ENCODE results near the gene GPC6.

The GPC6 gene

GRCh38 chr13:94056362-94056990, 829.9 kb downstream of the GPC6 start:
- no peak for DNase-seq (ENCODE audit: low spot score)

DNA sequence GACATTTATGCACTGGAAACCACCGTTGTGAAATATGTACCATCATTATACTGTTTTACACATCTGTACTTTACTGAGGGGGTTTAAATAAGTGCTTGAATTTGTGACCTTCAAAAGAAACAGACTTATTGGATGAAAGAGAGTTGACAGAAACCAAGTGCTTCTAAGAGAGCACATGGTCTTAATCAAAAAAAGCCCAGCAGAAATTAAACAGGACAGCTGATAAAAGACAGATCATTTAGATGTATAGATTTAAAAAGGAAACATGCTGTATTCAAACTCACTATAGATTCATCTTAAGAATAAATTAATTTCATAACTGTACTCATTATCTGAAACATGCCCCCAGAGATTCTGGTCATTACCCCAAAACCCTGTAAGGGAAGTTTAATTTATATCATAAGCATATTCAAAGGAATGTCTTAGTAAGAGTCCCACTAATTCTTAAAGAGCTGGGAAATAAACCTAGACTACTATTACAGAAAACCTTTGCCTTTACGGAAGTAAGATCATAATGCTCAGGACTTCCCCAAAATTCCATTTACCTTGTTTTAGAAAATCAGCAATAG, 831.1 kb downstream of the GPC6 start:
- DNase-seq (ENCODE audit: low spot score) = no peak

GRCh38 chr13:94058821-94059360, 832.3 kb downstream of the GPC6 start:
- DNase-seq (ENCODE audit: low spot score) = no peak

- DNase-seq (ENCODE audit: low spot score) = no peak
Measured at GRCh38 chr13:94061301-94061700, 834.7 kb downstream of the GPC6 start.

DNA sequence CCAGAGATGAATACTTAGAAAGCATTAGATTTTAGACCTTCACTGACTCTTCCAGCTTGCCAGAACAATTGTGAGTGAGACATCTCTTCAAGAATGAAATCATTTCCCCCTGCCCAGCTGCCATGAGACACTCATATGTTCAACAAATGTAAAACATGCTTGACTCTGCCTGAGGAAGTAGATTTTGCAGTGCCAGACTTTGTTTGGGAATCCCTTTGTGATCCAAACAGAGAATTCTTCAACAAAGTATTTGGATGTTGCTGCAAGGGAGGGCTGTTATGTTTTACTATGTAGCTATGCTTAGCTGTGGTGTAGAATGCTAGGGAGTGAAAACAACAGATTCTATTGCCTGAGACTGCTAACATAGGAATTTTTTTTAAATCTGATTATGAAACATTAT, 836.5 kb downstream of the GPC6 start:
- DNase-seq (ENCODE audit: low spot score) = no peak

GRCh38 chr13:94063848-94064247, 837.2 kb downstream of the GPC6 start:
- no peak for DNase-seq (ENCODE audit: low spot score)

DNA sequence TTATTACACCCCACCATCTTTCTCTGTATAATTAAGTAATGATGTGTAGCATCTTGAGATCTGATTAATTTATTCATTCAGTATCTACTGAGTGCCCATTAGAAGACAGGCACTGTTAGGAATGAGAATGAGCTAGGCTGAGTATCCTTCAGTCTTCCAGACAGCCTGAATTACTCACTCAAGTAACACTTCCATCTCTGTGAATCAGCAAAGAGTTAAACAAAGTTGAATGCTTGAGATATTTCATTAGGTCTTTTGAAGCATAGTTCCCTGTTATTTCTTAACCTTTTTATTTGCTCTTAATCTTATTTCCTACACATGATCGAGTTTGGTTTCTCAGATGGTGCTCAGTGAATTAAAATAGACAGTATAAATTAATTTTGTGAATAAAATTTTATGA, 839.1 kb downstream of the GPC6 start:
- DNase-seq (ENCODE audit: low spot score) = no peak

DNA sequence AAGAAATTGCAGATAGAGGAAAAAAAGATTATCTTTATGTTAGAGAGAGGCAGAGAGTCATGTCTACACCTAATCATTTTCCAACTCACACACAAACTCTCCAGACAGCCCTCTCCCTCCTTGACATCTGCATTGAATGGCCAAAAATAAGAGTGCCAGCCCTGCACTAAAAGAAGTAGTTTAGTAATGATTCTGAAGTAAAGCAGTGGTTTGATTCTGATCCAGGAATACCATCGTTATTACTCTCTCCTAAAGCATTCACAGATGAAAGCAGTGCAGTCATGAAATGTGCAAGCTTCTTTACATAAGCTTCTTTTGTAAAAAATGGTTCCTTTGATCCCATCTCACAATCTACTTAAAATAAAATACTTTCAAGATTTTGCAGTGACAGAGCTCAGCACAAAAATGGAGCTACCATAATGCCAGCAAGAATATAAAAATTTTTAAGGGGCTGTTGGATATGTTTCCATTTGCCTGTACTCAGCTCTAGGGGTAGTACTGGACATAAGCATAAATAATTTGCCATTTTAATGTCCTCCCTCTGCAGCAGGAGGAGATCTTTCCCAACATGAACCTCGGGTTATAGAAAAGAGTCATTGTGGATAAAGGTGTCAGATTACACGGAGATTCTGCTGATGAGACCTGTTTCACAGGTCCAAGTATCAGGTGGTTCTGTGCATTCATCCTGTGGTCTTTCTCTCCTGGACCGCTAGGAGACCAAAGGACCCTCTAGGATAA, 846.6 kb downstream of the GPC6 start:
- no peak for DNase-seq (ENCODE audit: low spot score)

DNA sequence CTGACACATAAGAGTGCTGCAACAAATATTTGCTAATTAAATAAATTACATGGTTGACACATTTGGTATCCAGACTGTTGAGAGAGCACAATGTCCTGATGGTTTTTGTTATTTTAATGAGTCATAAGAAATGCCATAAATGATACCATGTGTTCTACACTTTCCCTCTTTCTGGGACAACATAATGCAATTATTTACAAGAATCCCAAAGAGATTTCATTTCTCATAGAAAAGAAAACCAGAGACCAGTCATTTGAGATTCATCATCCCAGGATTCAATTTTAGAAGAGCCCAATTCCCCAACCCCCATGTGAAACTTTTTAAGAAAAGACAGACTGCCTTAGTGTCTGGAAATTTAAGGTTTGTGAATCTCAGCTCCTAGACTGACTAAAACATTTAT, 853.3 kb downstream of the GPC6 start:
- DNase-seq (ENCODE audit: low spot score) = no peak

DNA sequence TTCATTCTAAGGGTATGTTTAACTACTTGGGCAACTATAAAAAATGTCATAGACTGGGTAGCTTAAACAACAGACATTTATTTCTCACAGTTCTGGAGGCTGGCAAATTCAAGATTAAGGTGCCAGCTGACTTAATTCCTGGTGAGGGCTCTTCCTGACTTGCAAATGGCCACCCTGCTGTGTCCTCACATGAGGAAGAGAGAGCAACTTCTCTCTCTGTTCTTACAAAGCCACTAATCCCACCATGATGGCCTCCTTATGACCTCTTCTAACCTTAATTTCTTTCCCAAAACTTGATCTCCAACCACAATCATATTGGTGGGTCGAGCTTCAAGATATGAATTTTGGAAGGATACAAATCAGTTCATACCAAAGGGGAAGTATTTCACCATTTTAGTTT, 853.9 kb downstream of the GPC6 start:
- DNase-seq (ENCODE audit: low spot score) = no peak

DNA sequence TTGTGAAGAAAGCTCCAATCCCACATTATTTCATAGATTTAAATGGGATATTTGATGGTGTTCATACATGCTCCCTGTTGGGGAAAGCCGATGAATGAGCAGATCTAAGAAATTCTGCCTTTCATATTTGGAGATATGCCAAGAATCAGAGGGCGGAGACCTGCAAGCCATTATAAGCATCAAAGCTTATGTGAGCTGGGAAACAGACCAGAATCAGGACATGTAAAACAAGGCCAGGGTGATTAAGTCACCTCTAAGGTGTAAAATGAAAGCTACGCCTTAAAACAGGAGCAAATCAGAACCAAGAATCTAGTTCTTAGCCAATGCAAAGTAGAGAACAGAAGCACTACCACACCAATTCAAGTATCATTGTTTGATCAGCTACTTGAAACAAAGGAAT, 860.5 kb downstream of the GPC6 start:
- DNase-seq (ENCODE audit: low spot score) = no peak

GRCh38 chr13:94088742-94089141, 862.1 kb downstream of the GPC6 start:
- DNase-seq (ENCODE audit: low spot score) = no peak

- DNase-seq (ENCODE audit: low spot score) = no peak
Measured at GRCh38 chr13:94090773-94091480, 864.3 kb downstream of the GPC6 start.

- DNase-seq (ENCODE audit: low spot score) = no peak
Measured at GRCh38 chr13:94093652-94094315, 867.2 kb downstream of the GPC6 start.

- no peak for DNase-seq (ENCODE audit: low spot score)
Measured at GRCh38 chr13:94109715-94110374, 883.2 kb downstream of the GPC6 start.

DNA sequence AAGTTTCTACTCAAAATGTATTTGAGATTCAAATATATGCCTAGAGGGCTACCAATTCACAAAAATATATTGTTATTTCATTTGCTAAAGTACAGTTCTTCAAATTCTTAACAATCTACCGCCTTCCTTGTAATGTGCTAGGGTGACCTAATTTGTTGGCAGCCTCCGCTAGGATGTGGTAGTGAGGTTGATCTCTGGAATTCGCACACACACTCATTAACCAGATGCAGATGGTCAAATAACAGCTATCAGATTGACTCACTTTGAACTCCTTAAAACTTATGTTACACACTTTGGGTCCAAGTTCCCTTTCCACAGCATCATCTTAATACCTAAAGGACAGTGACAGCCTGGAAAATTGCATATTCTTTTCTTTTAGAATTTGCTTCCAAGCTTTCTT, 885.6 kb downstream of the GPC6 start:
- no peak for DNase-seq (ENCODE audit: low spot score)

DNA sequence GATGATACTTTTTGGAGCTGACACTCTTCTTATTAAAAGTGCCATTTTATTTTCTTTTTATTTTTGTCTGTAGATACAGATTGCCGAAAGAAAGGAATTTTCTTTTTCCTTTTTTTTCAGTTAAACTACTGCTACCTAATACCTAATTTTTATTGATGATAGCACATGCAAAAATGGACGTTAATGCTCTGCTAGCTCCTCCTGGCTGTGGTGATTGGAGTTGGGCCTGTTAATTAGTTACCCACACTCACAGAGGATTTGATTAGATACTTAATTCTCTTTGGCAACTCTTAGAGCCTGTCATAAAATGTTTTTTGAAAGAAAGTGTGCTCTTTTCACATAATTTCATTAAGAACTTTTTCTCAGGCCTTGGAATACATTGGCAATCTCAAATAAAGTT, 886.1 kb downstream of the GPC6 start:
- DNase-seq (ENCODE audit: low spot score) = no peak

DNA sequence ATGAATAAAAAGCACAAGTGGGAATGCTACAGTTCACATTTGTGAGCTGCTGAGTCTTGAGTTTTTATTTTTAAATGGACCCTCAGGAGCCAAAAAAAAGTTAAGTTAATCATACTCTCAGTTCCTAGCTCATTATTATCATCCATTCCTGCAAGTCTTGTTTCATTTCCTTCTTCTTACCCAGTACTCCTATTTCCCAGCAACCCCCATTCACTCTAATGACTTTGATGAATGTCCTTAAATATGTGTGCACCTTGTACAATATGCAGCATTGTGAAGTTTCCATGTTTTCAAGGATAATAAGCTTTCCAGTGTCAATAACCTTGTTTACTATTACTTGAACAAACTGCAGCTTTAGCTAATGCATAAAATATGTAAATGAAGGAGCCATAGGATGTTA, 886.6 kb downstream of the GPC6 start:
- no peak for DNase-seq (ENCODE audit: low spot score)

- no peak for DNase-seq (ENCODE audit: low spot score)
Measured at GRCh38 chr13:94114166-94114565, 887.6 kb downstream of the GPC6 start.

- no peak for DNase-seq (ENCODE audit: low spot score)
Measured at GRCh38 chr13:94115054-94115453, 888.4 kb downstream of the GPC6 start.

DNA sequence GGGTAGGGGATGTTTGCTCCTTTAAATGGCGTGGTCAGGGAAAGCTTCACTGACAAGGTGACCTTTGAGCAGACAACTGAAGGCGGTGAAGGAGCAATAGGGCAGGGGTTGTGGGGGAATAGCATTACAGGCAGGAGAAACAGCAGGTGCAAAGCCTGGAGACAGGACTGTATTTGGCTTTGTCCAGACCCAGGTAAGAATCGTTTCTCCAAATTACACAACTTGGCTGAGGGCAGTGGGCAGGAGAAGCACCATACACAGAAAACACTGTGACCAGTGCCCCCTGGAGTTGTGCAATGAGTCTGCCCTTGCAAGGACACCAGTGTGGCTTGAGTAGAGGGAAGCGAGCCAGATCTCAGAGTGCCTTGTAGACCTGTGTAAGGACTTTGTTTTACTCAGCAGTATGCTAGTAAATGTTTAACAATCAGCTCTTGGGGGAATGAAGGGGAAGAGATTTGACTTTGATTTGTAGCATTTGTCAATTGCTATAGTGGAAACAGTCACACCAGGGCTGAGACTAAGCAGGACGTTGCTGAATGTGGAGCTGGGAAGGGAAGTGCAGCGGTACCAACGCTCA, 892.8 kb downstream of the GPC6 start:
- no peak for DNase-seq (ENCODE audit: low spot score)

Data from iPS-NIHi11 (cell line).